GM21717 (cell line): ENCODE data around the gene C2CD2.

Experiments used
- ATAC-seq: cut with Tn5 transposase; IDR thresholded peaks from one replicate; pipeline ENCODE4 v1.9.1; 2021; ENCODE audit warnings: mild to moderate bottlenecking, moderate library complexity; ENCODE audit not compliant: unreplicated experiment

C2CD2 gene

DNA sequence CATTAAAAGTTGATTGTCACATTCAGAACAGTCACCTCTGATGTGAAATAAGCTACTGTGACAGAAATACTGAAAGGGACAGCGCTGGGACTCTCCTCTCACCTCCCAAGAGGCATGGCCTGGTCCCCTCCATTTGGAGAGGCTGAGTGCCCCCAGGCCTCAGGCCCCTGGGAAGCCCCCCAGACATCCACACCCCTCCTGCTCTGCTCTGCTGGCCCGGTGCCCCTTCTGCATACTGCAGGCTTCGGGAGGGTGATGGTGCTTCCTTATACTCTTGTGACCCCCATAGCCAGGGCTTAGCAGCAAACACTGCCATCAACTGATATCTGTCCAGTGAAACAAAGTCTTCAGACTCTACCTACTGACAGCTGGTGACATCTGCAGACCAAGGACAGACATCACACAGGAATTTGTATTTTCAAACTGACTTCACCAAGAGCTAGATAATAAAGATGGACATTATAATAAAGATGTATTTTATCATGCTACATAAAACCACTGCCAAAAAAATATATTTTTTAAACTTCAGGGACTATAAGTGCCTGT, 36.9 kb downstream of the C2CD2 start:
- ATAC-seq, result no peak

DNA sequence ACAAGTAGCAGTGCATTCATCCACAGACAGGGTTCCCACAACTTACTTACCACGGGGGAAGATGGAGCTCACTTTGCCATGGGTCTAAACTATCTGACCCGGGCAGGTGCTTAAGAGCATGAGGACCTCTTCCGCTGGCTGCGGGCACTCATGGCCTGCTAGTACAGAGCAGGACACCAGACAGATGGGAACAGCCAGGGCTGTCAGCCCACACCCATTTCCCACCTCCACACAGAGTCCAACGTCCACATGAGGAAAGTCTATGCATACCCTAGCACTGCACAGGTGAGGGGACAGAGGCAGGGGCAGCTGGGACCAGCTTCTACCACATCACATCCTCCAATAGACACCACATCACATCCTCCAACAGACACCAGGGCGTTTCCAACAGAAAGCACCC, 38.9 kb downstream of the C2CD2 start:
- no peak for ATAC-seq

DNA sequence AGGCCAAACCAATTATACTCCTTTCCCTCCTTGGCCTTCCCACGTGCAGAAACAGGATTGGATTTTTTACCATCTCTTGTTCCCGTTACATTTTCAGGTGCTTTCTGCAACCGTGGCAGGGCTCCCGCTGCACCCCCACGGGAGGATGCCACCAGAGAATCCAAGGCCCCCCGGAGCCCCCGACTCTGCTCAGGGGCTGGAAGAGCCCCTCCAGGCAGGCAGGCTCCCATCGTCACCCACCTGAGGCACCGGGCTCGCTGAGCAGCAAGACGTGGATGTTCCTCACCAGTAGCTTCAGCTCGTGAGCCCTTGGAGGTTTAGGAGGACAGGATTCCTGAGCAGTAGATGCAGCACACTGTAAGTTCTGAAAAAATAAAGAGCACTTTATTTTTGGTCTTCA, 39.5 kb downstream of the C2CD2 start:
- ATAC-seq, result no peak

DNA sequence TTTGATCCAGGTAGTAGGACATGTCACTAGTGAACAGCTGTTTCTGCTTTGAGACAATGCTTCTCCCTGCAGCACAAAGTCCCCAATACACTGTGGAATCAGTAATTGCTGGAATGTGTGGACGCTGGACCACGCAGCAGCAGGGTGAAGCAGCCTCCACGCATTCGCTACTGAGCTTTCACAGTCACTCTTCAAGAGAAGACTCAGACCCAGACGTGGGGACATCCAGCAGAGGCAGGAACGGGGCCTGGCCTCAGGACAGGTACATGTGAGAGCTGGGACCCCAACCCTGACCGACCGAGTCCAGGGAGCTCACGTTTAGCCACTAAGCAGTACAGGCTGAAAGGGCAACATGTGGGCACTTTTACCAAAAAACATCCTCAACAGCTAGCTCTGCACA, 40.6 kb downstream of the C2CD2 start:
- no peak for ATAC-seq

DNA sequence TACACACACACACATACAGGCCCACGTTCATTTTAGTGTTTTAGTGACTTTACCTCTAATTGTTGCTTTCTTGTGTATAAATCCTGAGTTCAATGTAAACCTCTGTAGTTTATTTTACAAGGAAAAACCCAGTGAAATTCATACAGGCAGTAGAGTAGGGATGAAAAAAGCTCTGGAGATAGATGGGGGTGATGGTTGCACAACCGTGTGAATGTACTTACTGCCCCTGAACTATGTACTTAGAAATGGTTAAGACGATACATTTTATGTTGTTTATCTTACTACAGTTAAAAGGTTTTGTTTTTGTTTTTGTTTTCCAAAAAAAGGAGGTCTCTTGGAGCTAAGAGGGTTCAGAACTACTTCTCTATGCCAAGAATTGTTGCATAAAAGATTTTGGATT, 45.0 kb downstream of the C2CD2 start:
- no peak for ATAC-seq

DNA sequence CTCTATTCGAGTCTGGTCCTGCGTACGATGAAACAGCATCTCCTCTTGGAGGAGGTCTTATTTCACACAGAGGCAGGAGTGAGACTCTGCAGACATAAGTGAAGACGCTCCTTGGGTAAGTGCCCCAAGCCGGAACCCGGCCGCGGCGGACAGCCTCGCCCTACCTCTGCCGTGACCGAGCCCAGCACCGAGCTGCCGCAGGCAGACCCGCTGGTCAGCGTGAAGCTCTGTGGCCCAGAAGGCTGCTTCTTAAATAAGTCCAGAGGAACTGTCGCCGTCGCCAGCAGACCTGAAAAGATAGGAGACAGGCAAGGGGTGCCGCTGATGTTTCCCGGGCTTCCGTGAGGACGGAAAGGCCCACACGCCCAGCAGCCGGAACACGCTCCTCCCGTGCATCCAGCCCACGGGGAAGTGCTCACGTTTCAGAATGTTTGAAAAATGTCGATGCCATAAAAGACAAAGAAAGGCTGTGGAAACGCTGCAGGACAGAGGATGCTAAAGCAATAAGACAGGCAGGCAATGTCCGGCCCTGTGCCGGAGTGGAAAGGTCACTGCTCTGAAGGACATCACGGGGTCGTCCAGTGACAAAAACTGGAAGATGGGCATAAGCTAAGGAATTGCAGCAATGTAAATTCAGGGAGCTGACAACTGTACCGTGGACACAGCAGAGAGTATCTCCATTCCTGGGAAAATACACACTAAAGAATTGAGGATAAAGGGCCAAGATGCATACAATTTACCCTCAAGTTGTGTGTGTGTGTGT, 46.1 kb downstream of the C2CD2 start:
- no peak for ATAC-seq

DNA sequence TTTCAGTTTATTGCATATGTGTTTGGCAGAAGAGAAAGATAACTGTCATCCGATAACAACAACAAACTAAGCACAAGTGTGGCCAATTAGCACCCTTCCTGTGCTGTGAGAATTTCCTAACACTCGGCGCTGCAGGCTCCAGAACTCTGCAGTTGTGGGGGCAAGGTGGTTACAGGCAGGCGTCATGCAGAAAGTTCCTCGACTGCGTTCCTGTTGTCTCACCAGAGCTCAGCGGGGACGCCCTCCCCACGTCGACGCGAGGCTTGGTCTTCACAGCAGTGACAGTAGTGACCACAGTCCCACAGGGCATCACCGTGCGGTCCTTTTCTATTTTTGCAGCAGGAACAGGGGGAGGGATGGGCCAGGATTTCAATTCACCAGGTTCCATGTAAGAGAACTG, 47.0 kb downstream of the C2CD2 start:
- no peak for ATAC-seq

DNA sequence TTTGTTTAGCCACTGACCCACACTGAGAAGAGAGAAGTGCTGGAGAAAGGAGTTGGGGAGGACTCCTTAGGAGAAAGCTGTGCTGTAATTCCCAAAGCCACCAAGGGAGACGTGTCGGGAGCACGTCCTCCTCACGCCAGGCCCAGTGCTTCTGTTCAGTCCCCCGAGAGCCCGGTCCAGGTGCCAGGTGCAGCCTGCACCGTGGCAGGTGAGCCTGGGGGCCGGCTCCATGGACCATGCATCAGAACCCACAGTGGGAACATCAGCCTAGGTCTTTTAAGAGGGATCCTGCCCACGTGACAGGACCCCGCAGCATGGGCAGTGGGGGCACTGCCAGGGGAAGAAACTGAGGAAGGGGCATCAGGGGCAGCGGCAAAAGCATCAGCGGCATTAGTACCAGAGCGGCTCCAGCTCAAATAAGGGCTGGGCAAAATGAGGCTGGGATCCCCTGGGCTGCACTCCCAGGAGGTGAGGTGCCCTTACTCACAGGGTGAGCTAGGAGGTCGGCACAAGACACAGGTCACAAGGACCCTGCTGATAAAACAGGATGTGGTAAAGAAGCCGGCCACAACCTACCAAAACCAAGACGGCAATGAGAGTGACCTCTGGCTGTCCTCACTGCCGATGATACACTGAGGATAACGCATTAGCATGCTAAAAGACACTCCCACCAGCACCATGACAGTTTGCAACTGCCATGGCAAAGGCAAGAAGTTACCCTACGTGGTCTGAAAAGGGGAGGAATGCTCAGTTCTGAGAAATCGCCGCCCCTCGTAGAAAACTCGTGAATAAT, 50.1 kb downstream of the C2CD2 start:
- ATAC-seq, result no peak

DNA sequence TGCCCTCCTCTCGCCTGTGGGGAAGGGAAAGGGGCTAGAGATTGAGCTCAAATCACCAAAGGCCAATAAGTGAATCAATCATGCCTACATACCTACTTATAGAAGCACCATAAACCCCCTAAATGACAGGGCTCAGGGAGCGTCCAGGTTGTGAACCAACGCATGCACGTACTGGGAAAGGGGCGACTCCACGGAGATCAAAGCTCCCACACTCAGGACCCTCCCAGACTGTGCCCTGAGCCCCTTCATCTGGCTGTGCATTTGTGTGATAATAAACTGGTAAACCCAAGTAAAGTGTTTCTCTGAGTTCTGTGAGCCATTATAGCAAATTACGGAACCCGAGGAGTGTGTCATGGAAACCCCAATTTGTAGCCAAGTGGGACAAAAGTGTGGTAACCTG, 50.9 kb downstream of the C2CD2 start:
- no peak for ATAC-seq

DNA sequence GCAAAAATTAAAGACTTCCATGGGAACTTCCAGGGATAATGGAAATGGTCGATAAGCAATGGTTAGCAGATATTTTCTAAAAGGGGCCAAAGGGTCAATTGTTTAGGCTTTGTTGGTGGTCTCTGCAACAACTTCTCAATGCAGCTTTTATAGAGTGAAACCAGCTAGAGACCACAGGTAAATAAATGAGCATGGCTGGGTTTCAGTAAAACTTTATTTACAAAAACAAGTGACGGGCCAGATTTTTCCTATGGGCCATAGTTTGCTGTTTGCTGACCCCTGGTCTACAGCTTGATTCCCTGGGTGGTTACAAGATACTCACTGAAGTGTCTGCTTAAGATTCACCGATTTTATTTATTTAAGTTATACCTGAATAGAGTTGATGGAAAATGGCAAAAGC, 52.0 kb downstream of the C2CD2 start:
- no peak for ATAC-seq

DNA sequence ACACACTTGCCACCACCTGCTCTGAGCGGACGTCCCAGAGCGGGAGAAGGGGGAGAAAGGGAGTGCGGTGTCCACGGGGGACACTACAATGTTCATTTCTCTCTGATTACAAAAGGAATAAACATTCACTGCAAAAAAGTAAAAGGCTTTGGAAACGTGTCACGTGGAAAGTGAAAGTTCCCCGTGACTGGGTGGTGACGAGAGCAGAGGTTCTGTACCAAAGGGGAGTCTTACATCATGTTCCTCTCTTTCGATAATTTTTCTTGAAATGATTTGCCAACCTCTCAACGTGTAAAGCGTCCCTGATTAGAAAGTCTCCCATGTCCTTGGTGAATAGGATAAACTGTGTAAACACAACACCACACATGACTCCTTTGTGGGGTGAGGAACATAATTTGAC, 52.7 kb downstream of the C2CD2 start:
- ATAC-seq, result no peak

DNA sequence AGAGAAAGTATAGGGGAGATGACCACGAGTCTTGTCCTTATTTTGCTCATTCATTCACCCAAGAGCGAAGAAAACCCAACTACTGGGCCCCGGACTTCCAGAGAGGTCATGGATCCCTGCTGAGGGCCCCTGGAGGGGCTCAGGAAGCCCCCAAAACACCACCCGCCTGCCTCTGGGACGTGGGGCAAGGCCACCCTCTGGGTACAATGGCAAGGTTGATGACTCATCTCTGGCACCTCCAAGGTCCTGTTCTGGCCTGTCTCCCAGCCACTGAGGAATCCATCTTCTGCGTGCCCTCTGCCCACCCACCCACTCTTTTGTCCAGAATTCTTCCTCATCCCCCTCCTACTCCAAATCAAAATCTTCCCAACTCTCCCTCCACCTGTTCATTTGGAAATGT, 53.4 kb downstream of the C2CD2 start:
- no peak for ATAC-seq

DNA sequence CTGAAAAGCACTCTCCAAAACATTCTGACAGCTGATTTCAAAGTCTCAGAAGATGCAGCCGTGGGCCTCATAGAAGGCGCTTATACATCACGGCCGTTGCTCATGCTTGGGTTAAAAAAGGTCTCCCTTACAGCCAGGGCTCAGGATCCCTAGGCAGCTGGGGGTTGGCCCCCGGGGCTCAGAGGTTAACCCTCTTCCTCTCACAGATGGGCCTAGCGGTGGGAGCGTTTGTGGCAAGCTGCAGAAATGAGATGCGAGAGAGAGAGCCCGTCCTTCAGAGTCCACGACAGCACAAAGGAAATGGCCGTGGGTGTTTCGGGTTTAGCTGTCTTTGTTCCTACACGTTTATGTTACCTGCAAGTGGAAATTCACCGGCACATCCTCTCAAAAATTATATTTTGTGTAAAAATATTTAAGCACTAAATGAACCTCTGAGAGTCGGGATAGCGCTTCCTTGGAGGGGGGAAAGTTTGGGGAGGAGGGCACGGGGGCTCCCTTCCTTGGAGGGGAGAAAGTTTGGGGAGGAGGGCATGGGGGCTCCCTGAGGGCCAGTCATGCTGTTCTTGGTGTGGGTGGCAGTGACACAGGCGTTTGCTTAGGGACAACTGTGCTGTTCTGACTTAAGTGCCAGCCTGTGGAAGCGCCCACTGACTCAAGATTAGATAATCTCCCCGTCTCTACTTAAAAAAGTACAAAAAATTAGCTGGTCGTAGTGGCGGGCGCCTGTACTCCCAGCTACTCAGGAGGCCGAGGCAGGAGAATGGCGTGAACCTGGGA, 54.2 kb downstream of the C2CD2 start:
- ATAC-seq, result no peak

DNA sequence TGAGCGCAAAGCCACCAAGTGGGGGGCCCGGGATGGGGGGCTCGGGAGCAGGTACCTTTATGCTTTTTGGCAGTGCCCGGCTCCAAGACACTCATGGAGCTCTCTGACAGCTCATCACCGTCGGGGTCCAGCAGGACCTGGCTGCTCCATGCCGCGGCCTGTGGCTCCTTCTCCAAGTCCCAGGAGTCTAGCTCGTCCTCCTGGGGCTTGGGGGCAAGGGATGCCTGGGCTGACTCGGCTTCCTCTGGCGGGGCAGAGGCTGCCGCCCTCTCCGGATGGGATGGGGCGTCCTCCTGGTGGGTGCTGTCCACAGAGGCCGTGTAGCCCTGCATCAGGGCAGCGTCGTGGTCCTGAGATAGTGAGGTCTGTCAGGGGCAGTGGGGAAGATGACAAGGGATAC, 54.8 kb downstream of the C2CD2 start:
- ATAC-seq, result no peak

DNA sequence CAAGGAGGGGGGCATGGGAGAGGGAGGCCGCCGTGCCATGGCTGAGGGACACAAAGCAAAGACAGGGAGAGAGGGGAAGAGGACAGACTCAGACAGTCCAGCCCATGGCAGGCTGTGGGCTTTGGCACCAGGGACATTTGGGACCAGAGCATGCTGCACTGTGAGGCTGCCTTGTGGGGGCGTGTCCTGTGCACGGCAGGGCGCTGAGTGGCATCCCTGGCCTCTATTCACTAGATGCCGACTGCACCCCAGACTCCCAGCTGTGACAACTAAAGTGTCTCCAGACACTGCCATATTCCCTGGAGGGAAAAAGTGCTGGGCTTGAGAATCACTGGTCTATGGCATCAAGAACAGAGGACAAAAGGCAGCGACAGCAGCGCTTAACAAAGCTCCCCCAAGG, 56.1 kb downstream of the C2CD2 start:
- no peak for ATAC-seq

DNA sequence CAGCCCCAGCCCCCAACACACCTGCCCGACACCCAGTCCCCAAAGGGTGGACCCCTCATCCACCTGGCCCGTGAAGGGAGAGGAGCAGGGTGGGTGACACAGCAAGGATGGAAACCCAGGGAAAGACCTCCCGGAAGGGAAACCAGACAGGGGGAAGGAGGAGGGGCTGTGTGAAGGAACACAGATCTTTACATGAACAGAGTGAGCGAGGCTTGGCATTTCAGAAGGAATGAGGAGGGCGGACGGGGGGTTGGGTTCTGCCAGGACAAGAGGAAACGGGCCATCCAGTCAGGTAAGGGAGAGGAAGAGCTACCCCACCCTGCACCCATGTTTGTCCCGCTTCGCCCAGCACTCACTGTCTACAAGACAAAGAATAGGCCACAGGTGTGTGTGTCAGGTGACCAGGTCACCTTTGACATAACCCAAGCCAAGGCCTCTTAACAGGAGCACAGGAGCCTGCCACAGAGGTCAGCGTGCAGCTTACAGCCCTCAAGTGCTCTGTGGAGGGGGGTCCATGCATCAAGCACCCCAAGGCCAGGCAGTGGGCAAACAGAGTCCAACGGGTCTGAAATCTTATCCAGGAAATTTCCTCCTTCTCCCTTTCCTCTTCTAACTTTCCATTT, 56.7 kb downstream of the C2CD2 start:
- no peak for ATAC-seq

DNA sequence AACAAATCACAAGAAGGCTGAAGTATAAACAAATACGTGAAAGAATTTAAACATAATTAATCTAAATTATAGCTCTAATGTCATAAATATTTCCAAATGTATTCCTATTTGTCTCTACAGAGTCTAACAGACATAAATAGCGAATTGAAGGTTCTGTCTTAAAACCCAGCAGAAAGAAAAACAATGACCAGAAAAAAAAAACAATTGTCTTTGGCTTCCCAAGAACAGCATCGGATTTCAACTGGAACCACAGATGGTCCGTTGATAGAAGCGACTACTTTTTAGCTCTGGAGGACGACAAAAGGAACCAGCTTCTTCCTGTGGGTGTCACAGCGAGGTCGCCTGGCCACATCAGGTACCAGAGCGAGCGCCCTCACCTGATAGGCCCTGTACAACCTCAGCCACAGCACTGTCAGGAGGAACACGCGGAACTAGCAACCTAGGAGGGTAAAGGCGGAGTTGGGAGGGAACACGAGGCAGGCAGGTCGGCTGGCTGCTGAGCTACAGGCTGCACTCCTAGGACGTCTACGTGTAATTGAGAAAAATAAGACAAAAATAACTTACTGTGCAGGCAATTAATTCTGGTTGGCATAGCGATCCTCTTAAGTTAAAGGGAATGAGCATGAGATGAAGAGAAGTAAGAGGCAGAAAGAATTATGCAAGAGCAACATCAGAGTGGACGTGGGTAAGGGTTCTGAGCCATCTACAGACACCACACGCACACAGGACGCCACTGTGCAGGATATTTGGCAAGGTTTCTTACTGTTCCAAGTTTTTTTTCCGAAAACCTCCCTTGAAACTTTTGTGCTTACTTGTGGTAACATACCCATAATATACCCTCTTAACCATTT, 58.0 kb downstream of the C2CD2 start:
- ATAC-seq, result no peak

DNA sequence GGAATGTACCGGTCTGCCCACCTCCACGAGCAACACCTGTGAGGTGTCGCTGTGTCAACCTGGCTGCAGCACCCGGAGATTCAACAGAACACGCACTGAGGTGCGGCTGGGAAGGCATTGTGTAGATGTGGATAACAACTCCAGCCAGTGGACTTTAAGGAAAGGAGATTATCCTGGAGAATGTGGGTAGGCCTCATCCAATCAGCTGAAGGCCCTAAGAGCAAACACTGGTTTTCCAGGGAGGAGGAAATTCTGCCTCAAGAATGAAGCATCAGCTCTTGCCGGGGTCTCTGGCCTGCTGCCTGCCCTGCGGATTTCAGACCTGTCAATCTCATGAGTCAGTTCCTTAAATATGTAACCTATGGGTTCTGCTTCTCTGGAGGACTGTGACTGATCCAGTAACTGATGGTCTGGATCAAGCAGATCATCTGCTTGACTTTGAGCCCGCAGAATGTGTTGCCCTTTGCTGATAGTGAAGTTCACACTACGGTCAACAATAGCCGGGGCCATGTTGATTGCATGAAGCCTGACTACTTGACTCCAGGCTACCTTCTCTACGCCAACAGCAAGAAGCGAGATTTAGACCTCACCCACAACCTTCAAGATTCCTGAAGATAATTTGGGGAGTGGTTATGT, 58.8 kb downstream of the C2CD2 start:
- no peak for ATAC-seq

DNA sequence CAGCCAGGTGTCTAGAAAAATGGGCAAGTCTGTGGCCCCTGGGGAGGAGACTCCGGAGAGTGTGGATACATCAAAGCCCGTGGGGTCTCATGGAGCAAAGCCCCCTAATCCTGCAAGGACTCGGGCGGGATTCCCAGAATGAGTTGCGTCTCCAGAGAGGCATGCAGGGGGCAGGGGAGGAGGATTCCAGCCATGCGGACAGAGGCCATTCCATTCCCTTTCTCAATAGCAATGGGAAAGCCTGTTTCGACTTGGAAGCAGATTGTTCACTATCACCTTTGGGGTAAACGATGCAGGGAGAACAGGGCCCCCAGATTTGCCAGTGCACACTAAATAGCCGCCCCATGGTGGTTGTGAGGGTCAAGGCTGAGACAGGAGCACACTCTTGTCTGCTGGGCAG, 59.3 kb downstream of the C2CD2 start:
- no peak for ATAC-seq

DNA sequence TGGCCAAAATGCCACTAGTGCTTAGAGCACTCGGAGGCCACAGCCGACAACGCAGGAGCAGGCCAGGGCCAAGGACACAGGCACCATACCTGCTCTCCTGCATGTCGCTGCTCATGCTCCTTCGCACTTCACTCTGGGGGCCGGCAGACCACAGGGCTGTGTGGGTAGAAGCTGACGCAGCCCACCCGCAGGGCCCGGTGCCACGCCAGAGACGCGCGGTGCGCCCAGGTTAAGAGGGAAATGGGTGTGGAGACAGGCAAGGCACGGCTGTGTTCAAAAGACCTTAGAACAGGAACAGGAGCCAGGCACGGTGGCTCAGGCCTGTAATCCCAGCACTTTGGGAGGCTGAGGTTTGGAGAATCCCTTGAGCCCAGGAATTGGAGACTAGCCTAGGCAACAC, 61.1 kb downstream of the C2CD2 start:
- no peak for ATAC-seq
